GM12891 (cell line): ENCODE measurements around the gene DCTN3.

Experiments
- DNase-seq: peaks from one replicate; pipeline ENCODE4 v3.0.0; 2011; ENCODE audit warnings: low spot score; ENCODE audit not compliant: insufficient read length
- FAIRE-seq: peaks from 2 replicates; lab custom pipeline; 2011; peaks lifted over from hg19 to GRCh38; lab: Jason Lieb, UNC
- PAX5 ChIP-seq: IDR thresholded peaks from 2 replicates; pipeline ENCODE4 v1.6.1; 2011; ENCODE audit warnings: low read length, moderate library complexity, mild to moderate bottlenecking; ENCODE audit not compliant: insufficient read depth, severe bottlenecking
- POLR2A ChIP-seq: IDR thresholded peaks from 2 replicates; pipeline ENCODE4 v1.6.1; 2011; ENCODE audit warnings: low read depth, low read length, control low read depth
- POLR2AphosphoS5 ChIP-seq: IDR thresholded peaks from 2 replicates; pipeline ENCODE4 v1.6.1; 2011; ENCODE audit warnings: low read depth, low read length, control low read depth
- POU2F2 ChIP-seq: IDR thresholded peaks from 2 replicates; pipeline ENCODE4 v1.6.1; 2011; ENCODE audit warnings: low read depth, mild to moderate bottlenecking, control low read depth, low read length, moderate library complexity
- SPI1 ChIP-seq: IDR thresholded peaks from 2 replicates; pipeline ENCODE4 v1.6.1; 2011; ENCODE audit warnings: low read depth, low read length, control low read depth
- TAF1 ChIP-seq: IDR thresholded peaks from 2 replicates; pipeline ENCODE4 v1.6.1; 2011; ENCODE audit warnings: low read depth, low read length, control low read depth

The DCTN3 gene

DNA sequence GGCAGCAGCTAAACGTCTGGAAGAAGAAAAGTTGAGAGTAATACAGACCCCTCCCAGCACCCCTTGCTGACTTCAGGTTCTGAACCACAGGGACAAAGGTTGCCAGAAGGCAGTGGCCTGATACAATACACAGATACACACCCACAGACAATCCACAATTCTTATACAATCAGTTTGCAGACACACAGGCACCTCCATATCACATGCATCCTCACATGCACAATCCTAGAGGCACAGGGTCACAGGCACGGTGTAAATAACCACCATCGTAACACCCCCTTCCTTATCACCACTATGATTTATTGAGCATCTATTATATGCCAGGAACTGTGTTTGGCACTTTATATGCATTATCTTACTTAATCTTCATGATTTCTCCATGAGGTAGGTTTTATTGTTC, 39.0 kb downstream of the DCTN3 start:
- DNase-seq, result no peak
- TF ChIP-seq SPI1 (no peak), POLR2AphosphoS5 (no peak), POU2F2 (no peak), TAF1 (no peak), POLR2A (no peak), PAX5 (no peak)
- FAIRE-seq, result no peak

- TF ChIP-seq TAF1 (no peak), POLR2A (no peak), PAX5 (no peak), POU2F2 (no peak), SPI1 (no peak), POLR2AphosphoS5 (no peak)
- DNase-seq (no peak), FAIRE-seq (no peak)
Measured at GRCh38 chr9:34580358-34580757, 39.9 kb downstream of the DCTN3 start.

DNA sequence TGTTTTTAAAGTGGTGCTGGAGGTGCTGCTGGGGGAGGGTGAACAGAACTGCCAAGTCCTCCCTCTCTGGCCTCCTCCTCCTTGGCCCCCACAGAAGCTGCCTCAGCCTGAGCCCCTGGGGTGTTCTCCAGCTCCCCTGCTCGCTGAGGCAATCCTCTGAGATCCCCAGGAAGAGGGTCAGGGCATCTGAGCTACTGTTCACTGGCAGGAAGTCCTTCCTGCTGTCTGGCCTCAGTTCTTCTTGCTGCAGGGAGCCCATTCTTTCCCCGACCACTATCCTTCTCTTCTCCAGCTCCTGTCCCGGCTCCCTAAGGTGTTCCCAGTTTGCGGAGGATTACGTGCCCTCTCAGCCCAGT, 40.5 kb downstream of the DCTN3 start:
- FAIRE-seq (no peak), DNase-seq (no peak)
- TF ChIP-seq SPI1 (no peak), POLR2AphosphoS5 (no peak), PAX5 (no peak), POLR2A (no peak), POU2F2 (no peak), TAF1 (no peak)

DNA sequence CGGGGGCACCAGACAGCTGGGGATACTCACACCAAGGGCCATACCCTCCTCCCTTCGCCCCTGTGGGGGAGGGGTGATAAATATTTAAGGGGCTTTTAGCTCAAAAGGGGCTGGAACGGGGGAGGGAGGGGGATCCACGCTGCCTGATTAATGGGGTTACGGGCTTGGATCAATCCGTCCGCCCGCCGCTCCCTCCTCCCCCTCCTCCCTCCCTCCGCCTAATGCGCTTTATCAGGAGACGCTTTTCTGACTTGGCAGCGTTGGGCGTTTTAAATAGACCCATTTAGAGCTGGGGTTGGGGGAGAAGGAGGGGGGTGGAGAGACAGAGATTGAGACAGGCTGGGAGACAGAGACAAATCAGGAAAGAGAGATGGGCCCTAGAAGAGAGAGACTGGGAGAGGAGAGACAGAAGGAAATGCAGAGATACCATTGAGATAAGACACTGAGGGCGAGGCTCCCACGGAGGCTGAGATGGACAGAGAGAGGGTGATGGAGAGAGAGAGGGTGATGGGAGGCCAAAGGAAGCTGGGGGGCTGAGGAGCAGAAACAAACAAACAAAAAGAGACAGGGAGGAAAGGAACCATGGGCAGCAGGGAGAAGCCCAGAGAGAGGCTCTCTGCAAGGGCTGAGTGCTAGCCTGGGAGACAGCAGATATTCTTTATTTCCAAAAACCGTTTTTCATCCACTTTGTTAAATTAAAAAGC, 41.0 kb downstream of the DCTN3 start:
- no peak for TF ChIP-seq POLR2A
- no peak for TF ChIP-seq POLR2AphosphoS5
- TF ChIP-seq SPI1, result no peak
- FAIRE-seq, result no peak
- DNase-seq, result no peak

- no peak for DNase-seq
- TF ChIP-seq SPI1 (no peak), PAX5 (no peak), POLR2A (no peak), POLR2AphosphoS5 (no peak), POU2F2 (no peak), TAF1 (no peak)
- no peak for FAIRE-seq
Measured at GRCh38 chr9:34578241-34579103, 41.8 kb downstream of the DCTN3 start.

- no peak for FAIRE-seq
- no peak for DNase-seq
- TF ChIP-seq TAF1, result no peak
- no peak for TF ChIP-seq PAX5
- TF ChIP-seq SPI1, result no peak
- no peak for TF ChIP-seq POLR2AphosphoS5
- no peak for TF ChIP-seq POU2F2
- no peak for TF ChIP-seq POLR2A
Measured at GRCh38 chr9:34577400-34578240, 42.7 kb downstream of the DCTN3 start.

DNA sequence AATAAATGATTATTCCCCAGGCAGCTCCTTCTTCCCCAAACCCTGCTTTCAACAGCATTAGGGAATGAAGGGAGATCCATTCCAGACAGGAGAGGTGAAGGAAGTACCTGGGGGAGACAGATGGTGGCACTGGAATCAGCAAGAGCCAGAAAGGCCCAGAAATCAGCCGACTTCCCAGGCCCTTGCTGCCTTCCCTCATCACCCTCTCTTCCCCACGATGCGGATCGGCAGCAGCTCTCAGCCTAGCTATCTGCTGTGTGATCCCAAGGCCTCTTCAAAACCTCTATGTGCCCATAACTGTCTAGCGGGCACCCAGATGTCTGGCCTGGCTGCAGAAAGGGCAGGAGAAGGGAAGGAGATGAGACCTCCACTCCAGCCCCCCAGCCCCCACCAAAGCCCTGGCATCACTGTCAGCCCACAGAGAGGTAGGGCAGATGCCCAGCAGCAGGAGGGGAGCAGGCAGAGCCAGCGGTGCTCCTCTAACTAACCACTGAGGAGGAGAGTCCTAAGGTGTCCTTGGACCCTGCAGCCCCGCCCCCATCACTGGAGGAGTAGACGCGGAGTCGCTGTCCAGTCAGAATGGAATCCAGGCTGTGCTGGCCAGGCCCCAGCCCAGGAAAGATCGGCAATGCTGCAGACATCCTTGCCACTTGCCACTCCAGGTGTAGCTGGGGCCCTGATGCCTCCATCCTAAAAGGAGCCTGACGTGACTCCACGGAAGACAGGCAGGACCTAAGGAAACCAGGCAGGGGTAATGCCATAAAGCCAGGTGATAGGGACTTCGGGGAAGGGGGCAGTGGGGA, 43.5 kb downstream of the DCTN3 start:
- TF ChIP-seq TAF1, result no peak
- no peak for TF ChIP-seq POLR2A
- no peak for TF ChIP-seq POLR2AphosphoS5
- no peak for TF ChIP-seq SPI1
- TF ChIP-seq PAX5, result no peak
- no peak for TF ChIP-seq POU2F2

GRCh38 chr9:34575862-34576596, 44.3 kb downstream of the DCTN3 start:
- TF ChIP-seq POLR2AphosphoS5 (no peak), POLR2A (no peak), PAX5 (no peak), SPI1 (no peak)
- DNase-seq (no peak), FAIRE-seq (no peak)

More for the DNA sequence above, 43.5 kb downstream of the DCTN3 start:
- FAIRE-seq (no peak), DNase-seq (no peak)
